Erythroblast (primary cell): ENCODE results near the gene PDLIM5.
"Not testable (repeated sequence)": the region's sequence is repeated elsewhere in the genome, so short reads cannot be mapped to it uniquely, and the experiment has no call there.

Experiments used
- DNase-seq, 2 experiments: peaks; one replicate each; lab custom pipeline; 2025; lab: John Stamatoyannopoulos, UW
- GATA1 ChIP-seq: IDR thresholded peaks from 2 replicates; pipeline ENCODE4 v1.6.1; 2011; ENCODE audit warnings: low read depth, mild to moderate bottlenecking, control low read depth, low read length, moderate library complexity
- POLR2A ChIP-seq: IDR thresholded peaks from 2 replicates; pipeline ENCODE4 v1.6.1; 2011; ENCODE audit warnings: mild to moderate bottlenecking, low read length

PDLIM5 gene

GRCh38 chr4:94550851-94551250 is 99.1 kb downstream of the PDLIM5 start:
- TF ChIP-seq GATA1, result no peak
- TF ChIP-seq POLR2A, result no peak
- no peak for DNase-seq

DNA sequence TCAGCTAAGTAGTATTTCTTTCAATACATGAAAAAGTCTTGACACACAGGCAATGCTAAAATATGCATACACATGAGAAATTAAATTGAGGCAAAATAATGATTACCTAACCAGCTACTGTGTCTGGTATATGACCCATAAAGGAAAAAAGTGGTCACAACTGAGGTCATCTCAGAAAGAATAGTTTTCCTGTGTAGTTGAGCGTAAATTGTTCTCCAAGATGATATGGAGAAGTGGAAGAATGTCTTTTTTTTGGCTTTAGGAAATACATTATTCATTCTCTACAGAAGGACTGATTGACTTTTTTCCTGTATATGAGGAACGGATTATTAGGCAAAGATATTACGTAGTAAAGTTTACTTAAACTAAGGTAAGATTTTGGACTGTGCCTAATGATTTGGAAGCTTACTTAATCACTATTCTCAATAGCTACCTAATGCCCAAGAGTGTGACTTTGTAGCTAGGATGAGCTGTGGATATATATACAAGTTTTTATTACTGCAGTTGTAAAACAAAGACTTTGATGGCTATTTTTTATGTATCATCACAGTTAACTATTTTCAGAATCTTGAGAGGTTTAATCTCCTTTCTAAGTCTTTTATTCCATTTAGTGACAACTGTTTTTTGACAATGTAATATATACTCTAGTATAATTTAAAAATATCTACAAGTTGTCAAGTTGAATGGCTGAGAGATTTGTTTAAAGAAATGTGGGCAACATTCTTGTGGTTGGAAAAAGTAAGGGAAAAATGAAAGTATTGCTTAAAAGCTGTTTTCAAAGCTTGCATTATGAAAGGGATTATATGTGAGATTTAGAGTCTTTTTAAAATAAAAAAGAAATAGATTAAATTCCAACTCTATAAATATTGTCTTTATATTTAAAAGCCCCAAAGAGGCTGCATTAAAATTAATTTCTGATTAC is 100.2 kb downstream of the PDLIM5 start:
- no peak for TF ChIP-seq GATA1
- no peak for TF ChIP-seq POLR2A
- DNase-seq, result no peak

DNA sequence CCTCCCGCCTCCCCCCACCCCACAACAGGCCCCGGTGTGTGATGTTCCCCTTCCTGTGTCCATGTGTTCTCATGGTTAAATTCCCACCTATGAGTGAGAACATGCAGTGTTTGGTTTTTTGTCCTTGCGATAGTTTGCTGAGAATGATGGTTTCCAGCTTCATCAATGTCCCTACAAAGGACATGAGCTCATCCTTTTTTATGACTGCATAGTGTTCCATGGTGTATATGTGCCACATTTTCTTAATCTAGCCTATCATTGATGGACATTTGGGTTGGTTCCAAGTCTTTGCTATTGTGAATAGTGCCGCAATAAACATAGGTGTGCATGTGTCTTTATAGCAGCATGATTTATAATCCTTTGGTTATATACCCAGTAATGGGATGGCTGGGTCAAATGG is 104.3 kb downstream of the PDLIM5 start:
- DNase-seq, result not testable (repeated sequence)

DNA sequence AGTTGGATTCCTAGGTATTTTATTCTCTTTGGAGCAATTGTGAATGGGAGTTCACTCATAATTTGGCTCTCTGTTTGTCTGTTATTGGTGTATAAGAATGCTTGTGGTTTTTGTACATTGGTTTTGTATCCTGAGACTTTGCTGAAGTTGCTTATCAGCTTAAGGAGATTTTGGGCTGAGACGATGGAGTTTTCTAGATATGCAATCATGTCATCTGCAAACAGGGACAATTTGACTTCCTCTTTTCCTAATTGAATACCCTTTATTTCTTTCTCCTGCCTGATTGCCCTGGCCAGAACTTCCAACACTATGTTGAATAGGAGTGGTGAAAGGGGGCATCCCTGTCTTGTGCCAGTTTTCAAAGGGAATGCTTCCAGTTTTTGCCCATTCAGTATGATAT is 105.9 kb downstream of the PDLIM5 start:
- not testable (repeated sequence) for DNase-seq

DNA sequence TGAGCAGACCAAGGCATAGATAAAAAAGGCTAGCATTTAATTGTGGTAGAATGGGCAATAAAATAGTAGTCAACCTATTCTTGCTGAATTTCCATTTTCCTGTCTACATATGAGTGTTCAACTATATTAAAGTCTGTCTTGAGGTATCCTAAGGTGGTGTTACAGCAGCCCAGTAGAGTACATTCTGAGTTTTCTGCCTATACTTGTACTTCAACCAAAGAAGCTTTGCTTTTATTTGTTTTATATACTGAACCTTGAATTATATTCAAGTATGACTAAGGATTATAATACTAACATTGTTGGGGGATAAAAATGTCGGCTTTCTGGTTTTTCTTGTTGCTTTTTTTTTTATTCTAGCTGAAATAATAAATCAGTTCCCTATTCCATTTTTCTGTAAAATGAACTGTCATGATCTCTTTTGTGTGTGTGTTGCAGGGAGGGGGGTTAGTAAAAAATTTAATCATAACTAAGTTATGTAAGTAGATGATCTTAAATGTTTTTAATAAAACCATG is 106.7 kb downstream of the PDLIM5 start:
- no peak for TF ChIP-seq POLR2A
- DNase-seq, result no peak

GRCh38 chr4:94559351-94559806 is 107.6 kb downstream of the PDLIM5 start:
- DNase-seq, result no peak
- no peak for TF ChIP-seq GATA1

DNA sequence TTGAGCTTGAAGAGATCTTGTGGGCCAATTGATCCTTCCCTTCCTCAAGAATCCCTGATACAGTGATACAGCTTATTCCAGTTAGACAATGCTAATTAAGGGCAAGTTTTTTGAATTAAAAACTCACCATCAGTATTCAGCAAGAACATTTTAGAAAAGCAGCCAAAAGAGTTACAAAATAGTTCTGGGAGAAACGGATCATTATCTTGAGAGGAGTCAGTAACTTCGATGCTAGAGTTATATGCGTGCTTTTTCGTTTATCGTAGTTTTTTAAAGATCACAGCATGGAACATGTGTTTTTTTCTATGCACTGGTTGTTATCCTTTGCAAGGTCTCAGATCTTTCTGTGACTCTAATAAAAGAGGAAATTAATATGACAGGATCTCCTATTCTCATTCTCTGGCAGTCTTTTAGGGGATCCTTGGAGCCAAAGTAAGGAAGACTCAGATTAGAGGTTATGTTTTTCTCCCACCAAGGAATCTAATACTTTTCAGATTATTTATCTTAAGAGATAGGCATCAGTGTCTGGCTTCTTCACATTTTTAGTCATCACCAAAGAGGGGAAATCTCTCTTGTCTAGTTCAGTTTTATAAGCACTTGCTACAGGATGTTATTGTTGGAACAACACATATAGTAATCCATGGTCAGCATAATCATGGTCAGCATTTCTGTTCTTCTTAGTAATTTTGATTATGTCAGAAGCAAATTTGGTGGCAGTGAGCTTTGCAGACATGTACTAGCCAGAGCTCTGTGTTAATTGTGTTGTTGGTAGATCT is 109.7 kb downstream of the PDLIM5 start:
- TF ChIP-seq GATA1, result no peak
- TF ChIP-seq POLR2A, result no peak
- no peak for DNase-seq

- TF ChIP-seq POLR2A, result no peak
- no peak for TF ChIP-seq GATA1
- no peak for DNase-seq
Measured at GRCh38 chr4:94562285-94562684, 110.5 kb downstream of the PDLIM5 start.

DNA sequence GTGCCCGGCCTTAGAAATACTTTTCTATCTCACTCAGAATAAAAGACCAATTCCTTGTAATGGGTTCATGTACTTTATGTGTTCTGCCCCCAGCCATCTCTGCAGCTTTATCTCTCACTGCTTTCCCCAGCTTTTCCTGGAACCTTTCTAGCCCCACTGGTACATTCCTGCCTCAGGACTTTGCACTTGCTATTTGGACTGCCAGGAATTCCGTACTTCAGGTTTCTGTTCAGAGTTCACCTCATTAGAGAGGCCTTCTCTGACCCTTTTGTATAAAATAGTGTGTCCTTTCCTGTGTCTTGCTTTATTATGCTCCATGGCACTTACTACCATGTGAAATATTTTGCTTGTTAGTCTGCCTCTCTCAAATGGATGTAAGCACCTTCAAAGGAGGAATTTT is 112.5 kb downstream of the PDLIM5 start:
- TF ChIP-seq POLR2A, result no peak
- TF ChIP-seq GATA1, result no peak
- no peak for DNase-seq

- DNase-seq, result no peak
- TF ChIP-seq POLR2A (no peak), GATA1 (no peak)
Measured at GRCh38 chr4:94566420-94566819, 114.7 kb downstream of the PDLIM5 start.

DNA sequence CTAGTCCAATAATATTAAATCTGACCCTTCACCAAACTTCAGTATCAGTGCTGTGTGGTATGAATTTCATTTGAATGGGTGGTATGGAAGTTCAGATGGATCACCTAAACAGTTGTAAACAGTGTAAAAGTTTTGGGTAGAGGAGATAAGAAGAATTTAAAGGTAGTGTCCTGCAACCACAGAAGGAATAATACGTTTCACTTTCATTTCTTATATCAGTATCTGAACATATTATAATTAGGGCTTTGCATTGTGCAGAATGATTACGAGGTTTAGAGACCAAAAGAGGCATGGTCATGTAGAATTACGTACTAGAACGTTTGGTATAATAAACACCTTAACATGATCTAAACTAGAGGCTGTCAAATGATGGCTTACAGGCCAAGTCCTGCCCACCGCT is 116.1 kb downstream of the PDLIM5 start:
- DNase-seq, result peak; percentile 16 to 17
- no peak for TF ChIP-seq GATA1
- no peak for TF ChIP-seq POLR2A

- TF ChIP-seq POLR2A (no peak), GATA1 (no peak)
- no peak for DNase-seq
Measured at GRCh38 chr4:94570558-94570957, 118.8 kb downstream of the PDLIM5 start.

DNA sequence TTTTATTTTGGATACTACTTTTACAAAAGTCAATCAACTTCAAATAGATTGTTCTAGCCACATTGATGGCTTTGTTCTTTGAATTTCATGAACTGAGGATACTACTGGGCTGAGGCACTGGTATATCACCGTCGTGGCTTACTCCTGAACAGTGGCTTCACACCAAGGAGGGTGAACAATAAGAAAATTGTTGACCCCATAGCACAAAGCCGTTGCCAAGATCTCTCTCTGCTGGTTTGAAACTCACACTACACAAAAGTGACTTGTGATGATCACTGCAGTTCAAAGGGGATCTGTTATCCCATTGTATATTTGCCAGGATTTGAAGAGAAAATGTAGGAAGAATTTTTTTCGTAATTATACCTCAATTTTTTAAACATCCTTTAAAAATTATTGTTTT is 119.6 kb downstream of the PDLIM5 start:
- TF ChIP-seq GATA1, result no peak
- no peak for TF ChIP-seq POLR2A
- no peak for DNase-seq

DNA sequence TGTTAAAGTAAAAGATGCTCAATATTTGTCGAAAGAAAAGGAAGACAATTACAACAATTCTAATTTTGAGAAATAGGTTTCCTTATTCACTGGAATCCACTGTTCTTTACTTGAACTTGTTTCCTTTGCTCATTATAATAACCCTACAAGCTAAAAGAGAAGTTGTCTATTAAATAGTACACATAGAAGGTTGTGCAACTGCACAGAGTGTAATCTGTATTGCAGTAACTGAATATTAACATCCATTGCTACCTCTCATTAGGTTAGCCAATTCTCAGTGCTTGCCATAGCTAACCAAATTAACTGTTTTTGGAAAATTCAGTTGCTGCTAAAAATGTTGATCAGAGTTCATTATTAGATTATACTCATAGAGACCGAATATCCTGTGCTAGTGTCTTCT is 120.0 kb downstream of the PDLIM5 start:
- no peak for TF ChIP-seq POLR2A
- TF ChIP-seq GATA1, result no peak
- no peak for DNase-seq

- TF ChIP-seq GATA1 (no peak), POLR2A (no peak)
- DNase-seq, result no peak
Measured at GRCh38 chr4:94574050-94574449, 122.3 kb downstream of the PDLIM5 start.
